K562 (cell line): ENCODE results near the gene FBLIM1. TPM values are rescaled to one million over a fixed set of nuclear protein-coding genes. Genes with fewer than 3 reads are reported as not detected.
A peak's percentile ranks its signal among the peaks of the same experiment; 100 is the strongest.

Experiments used
- CEBPG ChIP-seq, 3 experiments: fragments of 200-800 bp in 1 of 3; sonication (Bioruptor generic) in 1 of 3; sonication (generic) in 1 of 3; formaldehyde crosslinking in 1 of 3; IDR thresholded peaks in 2 of 3; conservative IDR thresholded peaks in 1 of 3; 2 replicates each; pipeline versions ENCODE4 v1.6.1 to v1.8.0; 2016 to 2022; ENCODE audit warnings: missing compliant biosample characterization in 2 of 3, missing genetic modification characterization in 2 of 3, mild to moderate bottlenecking in 1 of 3, missing genetic modification reagents in 1 of 3
- E2F6 ChIP-seq, 2 experiments: IDR thresholded peaks; 2 replicates each; pipeline ENCODE4 v1.6.1; 2011; ENCODE audit warnings: borderline replicate concordance in 1 of 2, control low read depth in 1 of 2, low read depth in 1 of 2, low read length in 1 of 2, mild to moderate bottlenecking in 1 of 2, mixed read lengths in 1 of 2, moderate library complexity in 1 of 2; ENCODE audit not compliant: insufficient read depth in 1 of 2, insufficient read length in 1 of 2, poor library complexity in 1 of 2, severe bottlenecking in 1 of 2; ENCODE audit errors: extremely low read depth in 1 of 2
- GABPA ChIP-seq: fragments of 200-800 bp; sonication (Bioruptor generic); conservative IDR thresholded peaks from 2 replicates; pipeline ENCODE4 v1.6.1; 2016; ENCODE audit warnings: low read depth, missing genetic modification characterization, missing compliant biosample characterization
- HLTF ChIP-seq: fragments of 450-650 bp; IDR thresholded peaks from 2 replicates; pipeline ENCODE4 v1.6.1; 2016
- KAT7 ChIP-seq: sonication (generic); formaldehyde crosslinking; IDR thresholded peaks from 2 replicates; pipeline ENCODE4 v1.8.0; 2022; ENCODE audit warnings: missing genetic modification reagents, mild to moderate bottlenecking, borderline replicate concordance
- KDM1A ChIP-seq, 2 experiments: fragments of 450-650 bp; IDR thresholded peaks; 2 replicates each; pipeline ENCODE4 v1.6.1; 2016; ENCODE audit warnings: mild to moderate bottlenecking in 2 of 2
- NR1H2 ChIP-seq: sonication (generic); formaldehyde crosslinking; IDR thresholded peaks from 2 replicates; pipeline ENCODE4 v1.4.0; 2020; ENCODE audit warnings: mild to moderate bottlenecking, missing genetic modification reagents
- POLR2AphosphoS2 ChIP-seq: IDR thresholded peaks from 2 replicates; pipeline ENCODE4 v1.6.1; 2012; ENCODE audit warnings: low read length, improper control_type of control experiment
- POLR2G ChIP-seq: fragments of 200-400 bp; formaldehyde crosslinking; IDR thresholded peaks from 2 replicates; pipeline ENCODE4 v1.6.1; 2017; ENCODE audit warnings: low read depth, mild to moderate bottlenecking, antibody characterized with exemption, low read length, moderate library complexity
- SP1 ChIP-seq: sonication (generic); formaldehyde crosslinking; IDR thresholded peaks from 2 replicates; pipeline ENCODE4 v1.8.1; 2022; ENCODE audit warnings: mild to moderate bottlenecking, missing genetic modification reagents
- ZNF395 ChIP-seq: fragments of 200-800 bp; sonication (Bioruptor generic); IDR thresholded peaks from 2 replicates; pipeline ENCODE4 v1.6.1; 2017; ENCODE audit warnings: missing genetic modification characterization, missing compliant biosample characterization
- polyA plus RNA-seq, 8 experiments: library from polyadenylated mRNA; depleted of rRNA in 4 of 8; stranded (reverse) in 5 of 8; unstranded in 3 of 8; fragments of >200 nt; fragmentation: Nextera tagmentation in 2 of 8; fragmentation: Illumina TruSeq in 1 of 8; extraction: Ambion mirVana in 2 of 8; extraction: Trizol in 1 of 8; gene quantifications; 2 replicates each; pipeline versions ENCODE4 v1.2.1 to v1.2.3, GENCODE V29; 2011 to 2014; ENCODE audit warnings: inconsistent platforms in 1 of 8, missing spikeins in 1 of 8
- total RNA-seq, 7 experiments: library from RNA; depleted of rRNA in 6 of 7; stranded (reverse); fragments of >200 nt in 6 of 7; fragmentation: Illumina TruSeq in 2 of 7; extraction: Trizol in 2 of 7; gene quantifications; 2 replicates each; pipeline versions ENCODE4 v1.2.1 to v1.2.3, GENCODE V29; 2011 to 2021; ENCODE audit warnings: low replicate concordance in 1 of 7
- TF ChIP-seq, protein P1 (sequence below), 2 experiments: IDR thresholded peaks in 1 of 2; conservative IDR thresholded peaks in 1 of 2; 2 replicates each; pipeline ENCODE4 v1.6.1; 2016; ENCODE audit warnings: low read depth in 2 of 2, mild to moderate bottlenecking in 1 of 2, missing compliant biosample characterization in 1 of 2, missing genetic modification characterization in 1 of 2, moderate library complexity in 1 of 2
- TF ChIP-seq, protein P2 (sequence below): fragments of 250-450 bp; sonication (Bioruptor Pico); IDR thresholded peaks from 2 replicates; pipeline ENCODE4 v1.4.0; 2020

Gene FBLIM1
- total and polyA plus RNA-seq, 9 of the 15 experiments (the other 6 are each of a cell fraction or from before 2014, with no cell fraction given): 0.14 to 0.24 TPM; not detected in 7

DNA sequence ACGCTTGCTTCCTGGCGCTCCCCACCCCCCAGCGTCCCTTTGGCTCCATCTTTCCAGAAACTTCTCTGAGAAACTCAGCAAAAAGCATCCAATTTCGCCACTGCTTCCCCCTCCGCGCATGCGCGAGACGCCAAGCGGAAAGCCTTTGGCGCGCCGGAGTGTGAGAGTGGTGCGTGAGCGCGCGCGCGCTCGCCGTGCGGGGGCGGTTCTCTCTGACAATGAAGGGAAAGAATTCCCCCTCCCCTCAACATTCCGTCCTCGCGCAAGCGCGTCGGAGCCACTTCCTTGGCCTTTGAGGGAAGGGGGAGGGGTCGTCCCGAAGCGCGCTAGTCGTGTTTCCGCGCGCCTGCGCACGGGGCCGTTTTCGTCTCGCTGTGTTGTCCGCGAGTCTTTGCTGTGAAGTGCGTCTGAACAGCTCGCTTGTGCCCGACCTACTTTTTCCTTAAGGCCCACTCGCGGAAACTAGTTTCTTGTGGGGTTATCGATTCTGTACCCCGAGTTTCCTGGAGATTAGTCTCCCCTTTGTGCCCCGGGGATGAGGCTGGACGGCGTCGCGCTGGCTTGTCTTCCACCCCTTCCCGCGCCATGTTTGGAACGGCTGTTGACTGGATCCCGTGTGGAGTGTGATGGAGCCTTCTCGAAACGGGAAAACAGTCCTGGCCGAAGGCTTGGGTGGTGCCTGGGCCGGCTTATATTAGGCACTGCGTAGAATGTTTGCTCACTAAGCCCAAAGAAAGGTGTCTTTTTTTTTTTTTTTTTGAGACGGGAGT is 77.3 kb downstream of the FBLIM1 start (continued):
- TF ChIP-seq KAT7 (CRISPR knock-in tag): peak; percentile 89; the same call in 1 of the 2 replicates
- TF ChIP-seq POLR2G: peak; percentile 84
- TF ChIP-seq, protein P1, sequence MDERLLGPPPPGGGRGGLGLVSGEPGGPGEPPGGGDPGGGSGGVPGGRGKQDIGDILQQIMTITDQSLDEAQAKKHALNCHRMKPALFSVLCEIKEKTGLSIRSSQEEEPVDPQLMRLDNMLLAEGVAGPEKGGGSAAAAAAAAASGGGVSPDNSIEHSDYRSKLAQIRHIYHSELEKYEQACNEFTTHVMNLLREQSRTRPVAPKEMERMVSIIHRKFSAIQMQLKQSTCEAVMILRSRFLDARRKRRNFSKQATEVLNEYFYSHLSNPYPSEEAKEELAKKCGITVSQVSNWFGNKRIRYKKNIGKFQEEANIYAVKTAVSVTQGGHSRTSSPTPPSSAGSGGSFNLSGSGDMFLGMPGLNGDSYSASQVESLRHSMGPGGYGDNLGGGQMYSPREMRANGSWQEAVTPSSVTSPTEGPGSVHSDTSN (CRISPR knock-in tag; IDR thresholded peaks at IDR 0.05; ENCODE audit: low read depth): no peak
- TF ChIP-seq, protein P1 (tag; conservative IDR thresholded peaks at IDR 0.05; ENCODE audit: low read depth): no peak
- peak; percentile 13; the same call in 1 of the 2 replicates for TF ChIP-seq HLTF
- TF ChIP-seq NR1H2: 0 out of 2 replicates have a peak, but pooled peaks have one; percentile 70
- peak; percentile 73 for TF ChIP-seq ZNF395 (CRISPR knock-in tag)
- peak; percentile 92 for TF ChIP-seq SP1
- no peak for TF ChIP-seq CEBPG (CRISPR knock-in tag; IDR thresholded peaks at IDR 0.05)
- TF ChIP-seq CEBPG (tag; conservative IDR thresholded peaks at IDR 0.05 in 1 of 2, IDR thresholded peaks at IDR 0.05 in 1 of 2): peak in 1 of 2 experiments; percentile 29; a peak in 1 of 4 replicates
- TF ChIP-seq GABPA (tag): peak; percentile 10; the same call in 1 of the 2 replicates
- TF ChIP-seq, protein P2, sequence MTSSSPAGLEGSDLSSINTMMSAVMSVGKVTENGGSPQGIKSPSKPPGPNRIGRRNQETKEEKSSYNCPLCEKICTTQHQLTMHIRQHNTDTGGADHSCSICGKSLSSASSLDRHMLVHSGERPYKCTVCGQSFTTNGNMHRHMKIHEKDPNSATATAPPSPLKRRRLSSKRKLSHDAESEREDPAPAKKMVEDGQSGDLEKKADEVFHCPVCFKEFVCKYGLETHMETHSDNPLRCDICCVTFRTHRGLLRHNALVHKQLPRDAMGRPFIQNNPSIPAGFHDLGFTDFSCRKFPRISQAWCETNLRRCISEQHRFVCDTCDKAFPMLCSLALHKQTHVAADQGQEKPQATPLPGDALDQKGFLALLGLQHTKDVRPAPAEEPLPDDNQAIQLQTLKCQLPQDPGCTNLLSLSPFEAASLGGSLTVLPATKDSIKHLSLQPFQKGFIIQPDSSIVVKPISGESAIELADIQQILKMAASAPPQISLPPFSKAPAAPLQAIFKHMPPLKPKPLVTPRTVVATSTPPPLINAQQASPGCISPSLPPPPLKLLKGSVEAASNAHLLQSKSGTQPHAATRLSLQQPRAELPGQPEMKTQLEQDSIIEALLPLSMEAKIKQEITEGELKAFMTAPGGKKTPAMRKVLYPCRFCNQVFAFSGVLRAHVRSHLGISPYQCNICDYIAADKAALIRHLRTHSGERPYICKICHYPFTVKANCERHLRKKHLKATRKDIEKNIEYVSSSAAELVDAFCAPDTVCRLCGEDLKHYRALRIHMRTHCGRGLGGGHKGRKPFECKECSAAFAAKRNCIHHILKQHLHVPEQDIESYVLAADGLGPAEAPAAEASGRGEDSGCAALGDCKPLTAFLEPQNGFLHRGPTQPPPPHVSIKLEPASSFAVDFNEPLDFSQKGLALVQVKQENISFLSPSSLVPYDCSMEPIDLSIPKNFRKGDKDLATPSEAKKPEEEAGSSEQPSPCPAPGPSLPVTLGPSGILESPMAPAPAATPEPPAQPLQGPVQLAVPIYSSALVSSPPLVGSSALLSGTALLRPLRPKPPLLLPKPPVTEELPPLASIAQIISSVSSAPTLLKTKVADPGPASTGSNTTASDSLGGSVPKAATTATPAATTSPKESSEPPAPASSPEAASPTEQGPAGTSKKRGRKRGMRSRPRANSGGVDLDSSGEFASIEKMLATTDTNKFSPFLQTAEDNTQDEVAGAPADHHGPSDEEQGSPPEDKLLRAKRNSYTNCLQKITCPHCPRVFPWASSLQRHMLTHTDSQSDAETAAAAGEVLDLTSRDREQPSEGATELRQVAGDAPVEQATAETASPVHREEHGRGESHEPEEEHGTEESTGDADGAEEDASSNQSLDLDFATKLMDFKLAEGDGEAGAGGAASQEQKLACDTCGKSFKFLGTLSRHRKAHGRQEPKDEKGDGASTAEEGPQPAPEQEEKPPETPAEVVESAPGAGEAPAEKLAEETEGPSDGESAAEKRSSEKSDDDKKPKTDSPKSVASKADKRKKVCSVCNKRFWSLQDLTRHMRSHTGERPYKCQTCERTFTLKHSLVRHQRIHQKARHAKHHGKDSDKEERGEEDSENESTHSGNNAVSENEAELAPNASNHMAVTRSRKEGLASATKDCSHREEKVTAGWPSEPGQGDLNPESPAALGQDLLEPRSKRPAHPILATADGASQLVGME: peak; percentile 49; the same call in 1 of the 2 replicates
- peak in 1 of 2 experiments; percentile 10; a peak in 2 of 4 replicates for TF ChIP-seq KDM1A (IDR thresholded peaks at IDR 0.05)
- peak; percentile 96 for TF ChIP-seq POLR2AphosphoS2
- TF ChIP-seq E2F6 (IDR thresholded peaks at IDR 0.05; ENCODE audit: borderline replicate concordance in 1 of 2, extremely low read depth in 1 of 2, insufficient read depth in 1 of 2, insufficient read length in 1 of 2, low read depth in 1 of 2, low read length in 1 of 2, poor library complexity in 1 of 2, severe bottlenecking in 1 of 2): peak; percentile 81 to 88
